Measurements from ENCODE around the gene TRABD2A. TPM values are rescaled to one million over a fixed set of nuclear protein-coding genes. Genes with fewer than 3 reads are reported as not detected.
"Not testable (repeated sequence)": the region's sequence is repeated elsewhere in the genome, so short reads cannot be mapped to it uniquely, and the experiment has no call there.

Gene TRABD2A
- 0.54 TPM for total RNA-seq
- long read RNA-seq, result 0 reads

GRCh38 chr2:84880645-84881521, at the start of gene TRABD2A:
TSS of gene TRABD2A (minus strand) at chr2:84881084. CDS start at chr2:84881039, 45 bp downstream.
- DNase-seq (ENCODE audit: low spot score), result no peak
- intact Hi-C loops (cut with DNase I), result loop anchor here (5.0 to 10.0 kb wide), 2 partner anchors 46 to 386 kb away; no protein-coding TSS in a partner anchor

GRCh38 chr2:84927275-84927627, 46.4 kb upstream of the TRABD2A start:
- intact Hi-C loops (cut with DNase I), result loop anchor here (2.0 to 10.0 kb wide), 3 partner anchors 45 to 432 kb away; partner anchors contain the start of gene TRABD2A
- no peak for DNase-seq (ENCODE audit: low spot score)

GRCh38 chr2:84925724-84926376, 45.0 kb upstream of the TRABD2A start:
- DNase-seq (ENCODE audit: low spot score), result peak; percentile 97
- intact Hi-C loops (cut with DNase I), result loop anchor here (2.0 to 10.0 kb wide), 3 partner anchors 44 to 431 kb away; partner anchors contain the start of gene TRABD2A

- no peak for DNase-seq (ENCODE audit: low spot score)
- intact Hi-C loops (cut with DNase I), result loop anchor here (5.0 to 10.0 kb wide), 2 partner anchors 43 to 359 kb away; partner anchors contain the start of gene TRABD2A
These were observed 44.4 kb upstream of the TRABD2A start for GRCh38 chr2:84925336-84925723.

- intact Hi-C loops (cut with DNase I), result loop anchor here (1.0 to 10.0 kb wide), 3 partner anchors 17 to 360 kb away; partner anchors contain the start of gene TRABD2A
- peak; percentile 81 for DNase-seq (ENCODE audit: low spot score)
These were observed 43.6 kb upstream of the TRABD2A start for GRCh38 chr2:84924173-84925106.

GRCh38 chr2:84923009-84923408, 42.1 kb upstream of the TRABD2A start:
- intact Hi-C loops (cut with DNase I), result loop anchor here (10.0 kb wide), 1 partner anchor 362 kb away; no protein-coding TSS in a partner anchor

GRCh38 chr2:84919885-84920580, 39.1 kb upstream of the TRABD2A start:
- intact Hi-C loops (cut with DNase I), result loop anchor here (10.0 kb wide), 1 partner anchor 365 kb away; no protein-coding TSS in a partner anchor
- no peak for DNase-seq (ENCODE audit: low spot score)

More at GRCh38 chr2:84923009-84923408, 42.1 kb upstream of the TRABD2A start:
- DNase-seq (ENCODE audit: low spot score), result no peak

GRCh38 chr2:84918430-84918829, 37.5 kb upstream of the TRABD2A start:
- no peak for DNase-seq (ENCODE audit: low spot score)
- intact Hi-C loops (cut with DNase I), result no loop called here

- intact Hi-C loops (cut with DNase I); DNase-seq (ENCODE audit: low spot score): not testable (repeated sequence)
These were observed 36.9 kb upstream of the TRABD2A start for GRCh38 chr2:84917821-84918220.

GRCh38 chr2:84915675-84916074, 34.8 kb upstream of the TRABD2A start:
- DNase-seq (ENCODE audit: low spot score); intact Hi-C loops (cut with DNase I): not testable (repeated sequence)

- intact Hi-C loops (cut with DNase I), result no loop called here
- no peak for DNase-seq (ENCODE audit: low spot score)
These were observed 33.5 kb upstream of the TRABD2A start for GRCh38 chr2:84914334-84914733.

GRCh38 chr2:84912984-84913383, 32.1 kb upstream of the TRABD2A start:
- no peak for DNase-seq (ENCODE audit: low spot score)
- intact Hi-C loops (cut with DNase I), result no loop called here

GRCh38 chr2:84911135-84911678, 30.3 kb upstream of the TRABD2A start:
- DNase-seq (ENCODE audit: low spot score), result no peak
- intact Hi-C loops (cut with DNase I), result no loop called here

- intact Hi-C loops (cut with DNase I), result loop anchor here (5.0 kb wide), 1 partner anchor 63 kb away; the partner anchor contains the start of gene KCMF1
- DNase-seq (ENCODE audit: low spot score), result no peak
These were observed 28.2 kb upstream of the TRABD2A start for GRCh38 chr2:84908948-84909713.

GRCh38 chr2:84906900-84907714, 26.2 kb upstream of the TRABD2A start:
- intact Hi-C loops (cut with DNase I), result loop anchor here (1.0 to 5.0 kb wide), 2 partner anchors 17 to 65 kb away; partner anchors contain the start of gene KCMF1
- DNase-seq (ENCODE audit: low spot score), result peak; percentile 89

- intact Hi-C loops (cut with DNase I), result loop anchor here (5.0 kb wide), 1 partner anchor 66 kb away; the partner anchor contains the start of gene KCMF1
- DNase-seq (ENCODE audit: low spot score), result peak; percentile 82
These were observed 25.4 kb upstream of the TRABD2A start for GRCh38 chr2:84906108-84906899.
